ENCODE results near the gene TIAM1. TPM values are rescaled to one million over a fixed set of nuclear protein-coding genes. Genes with fewer than 3 reads are reported as not detected.
A peak's percentile ranks its signal among the peaks of the same experiment; 100 is the strongest.

The TIAM1 gene
- total and polyA plus RNA-seq, 2 of the 8 experiments (the other 6 are each of a cell fraction or from before 2014, with no cell fraction given) = 10.1 to 30.7 TPM

GRCh38 chr21:31098576-31099005, 245.5 kb downstream of the TIAM1 start:
- Histone ChIP-seq H3K27me3 (replicated peaks in 1 of 4; ENCODE audit: control insufficient read depth in 3 of 4, extremely low read depth in 1 of 4, insufficient read depth in 3 of 4, low read length in 3 of 4) (no peaks in the 10 kb centered on the region; a peak in 1 of 7 replicates), H4K20me1 (replicated peaks in 1 of 2; ENCODE audit: control insufficient read depth in 1 of 2, insufficient read depth in 2 of 2, low read length in 2 of 2) (no peaks in the 10 kb centered on the region), H2AFZ (ENCODE audit: low read length) (no peak overlapping the region), H3K4ac (replicated peaks; ENCODE audit: insufficient read length, low read depth, low read length) (no peak overlapping the region), H3K79me1 (ENCODE audit: low read depth, low read length) (no peaks in the 10 kb centered on the region), H2BK120ac (replicated peaks; ENCODE audit: low read depth, low read length) (no peak overlapping the region), H3K14ac (ENCODE audit: insufficient read length) (no peak overlapping the region), H3K9ac (replicated peaks in 1 of 4; ENCODE audit: extremely low read depth in 1 of 4, low read depth in 3 of 4, low read length in 3 of 4) (no peak overlapping the region), H3K4me2 (ENCODE audit: insufficient read depth in 1 of 2, low read depth in 2 of 2, low read length in 2 of 2) (no peak overlapping the region), H4K5ac (ENCODE audit: insufficient read length, low read depth, low read length) (no peak overlapping the region), H3K4me3 (ENCODE audit: extremely low read depth in 1 of 4, insufficient read depth in 2 of 4, low read depth in 3 of 4, low read length in 4 of 4) (no peak overlapping the region), H2BK12ac (ENCODE audit: low read depth, low read length) (peak overlapping the region; percentile 53), H3K36me3 (ENCODE audit: control insufficient read depth in 2 of 4, insufficient read depth in 4 of 4, low read length in 3 of 4) (no peaks in the 10 kb centered on the region), H2AK5ac (ENCODE audit: low read depth, low read length) (no peak overlapping the region), H2BK15ac (ENCODE audit: low read length) (0 out of 2 replicates have a peak overlapping the region, but pooled peaks have one; percentile 18), H3K18ac (ENCODE audit: extremely low read depth, low read length) (no peak overlapping the region), H3K23me2 (ENCODE audit: low read depth, low read length) (no peaks in the 10 kb centered on the region), H3K23ac (ENCODE audit: insufficient read length) (no peak overlapping the region), H2BK5ac (ENCODE audit: low read depth, low read length) (no peak overlapping the region), H3K56ac (replicated peaks; ENCODE audit: insufficient read length, low read depth, low read length) (no peak overlapping the region), H3K27ac (ENCODE audit: low read depth, low read length) (no peak overlapping the region), H4K91ac (replicated peaks; ENCODE audit: insufficient read length, low read length) (no peak overlapping the region), H3K4me1 (replicated peaks in 1 of 4; ENCODE audit: control insufficient read depth in 3 of 4, insufficient read depth in 4 of 4, low read length in 3 of 4) (peaks cover 0 to 2% (median 0%) of the 10 kb centered on the region in 4 experiments; a peak in 2 of 7 replicates), H4K8ac (ENCODE audit: extremely low read depth, insufficient read depth, low read length) (no peak overlapping the region), H3K9me3 (ENCODE audit: insufficient read depth in 2 of 2, low read depth in 1 of 2, low read length in 1 of 2) (no peaks in the 10 kb centered on the region), H2BK20ac (ENCODE audit: low read length) (0 out of 2 replicates have a peak overlapping the region, but pooled peaks have one; percentile 21), H3K79me2 (ENCODE audit: control insufficient read depth in 1 of 2, insufficient read depth in 2 of 2, low read length in 2 of 2) (no peaks in the 10 kb centered on the region)
- FAIRE-seq = peak; percentile 92
- peak; percentile 94 to 96 for TF ChIP-seq RAD21 (IDR thresholded peaks at IDR 0.05 in 1 of 2, conservative IDR thresholded peaks at IDR 0.05 in 1 of 2; ENCODE audit: low read depth in 2 of 2, low read length in 2 of 2)
- TF ChIP-seq YY1 (IDR thresholded peaks at IDR 0.05; ENCODE audit: low read depth, low read length) = 0 out of 2 replicates have a peak, but pooled peaks have one; percentile 19
- TF ChIP-seq MAX (IDR thresholded peaks at IDR 0.05) = 0 out of 2 replicates have a peak, but pooled peaks have one; percentile 28
- TF ChIP-seq, protein P1, sequence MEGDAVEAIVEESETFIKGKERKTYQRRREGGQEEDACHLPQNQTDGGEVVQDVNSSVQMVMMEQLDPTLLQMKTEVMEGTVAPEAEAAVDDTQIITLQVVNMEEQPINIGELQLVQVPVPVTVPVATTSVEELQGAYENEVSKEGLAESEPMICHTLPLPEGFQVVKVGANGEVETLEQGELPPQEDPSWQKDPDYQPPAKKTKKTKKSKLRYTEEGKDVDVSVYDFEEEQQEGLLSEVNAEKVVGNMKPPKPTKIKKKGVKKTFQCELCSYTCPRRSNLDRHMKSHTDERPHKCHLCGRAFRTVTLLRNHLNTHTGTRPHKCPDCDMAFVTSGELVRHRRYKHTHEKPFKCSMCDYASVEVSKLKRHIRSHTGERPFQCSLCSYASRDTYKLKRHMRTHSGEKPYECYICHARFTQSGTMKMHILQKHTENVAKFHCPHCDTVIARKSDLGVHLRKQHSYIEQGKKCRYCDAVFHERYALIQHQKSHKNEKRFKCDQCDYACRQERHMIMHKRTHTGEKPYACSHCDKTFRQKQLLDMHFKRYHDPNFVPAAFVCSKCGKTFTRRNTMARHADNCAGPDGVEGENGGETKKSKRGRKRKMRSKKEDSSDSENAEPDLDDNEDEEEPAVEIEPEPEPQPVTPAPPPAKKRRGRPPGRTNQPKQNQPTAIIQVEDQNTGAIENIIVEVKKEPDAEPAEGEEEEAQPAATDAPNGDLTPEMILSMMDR (IDR thresholded peaks at IDR 0.05; ENCODE audit: control extremely low read depth in 1 of 3, insufficient read depth in 1 of 3, low read depth in 1 of 3, low read length in 3 of 3) = peak; percentile 86 to 95 (median 89)
- TF ChIP-seq CREB1 (IDR thresholded peaks at IDR 0.05) = peak; percentile 52
- no peak for TF ChIP-seq POU5F1 (IDR thresholded peaks at IDR 0.05; ENCODE audit: low read depth, low read length)
- TF ChIP-seq KDM1A (IDR thresholded peaks at IDR 0.05; ENCODE audit: borderline replicate concordance, low read length) = peak; percentile 87; the same call in 1 of the 2 replicates
- no peak for TF ChIP-seq FOSL1 (IDR thresholded peaks at IDR 0.05; ENCODE audit: insufficient read depth, low read depth, low read length)
- TF ChIP-seq CBX8 (IDR thresholded peaks at IDR 0.05; ENCODE audit: borderline replicate concordance, low read depth, low read length) = no peak
- DNase-seq (ENCODE audit: low read depth in 1 of 2, low spot score in 2 of 2) = peak; percentile 36 to 91
- CTCF ChIA-PET (ENCODE audit: partially characterized antibody) = interaction anchor here (1.0 to 5.5 kb wide), 25 partner anchors 9 to 525 kb away, joined by 3 to 51 read pairs (median 4); no protein-coding TSS in a partner anchor
- 29% methylated on average over 23 of the region's 23 CpGs; no CpG with 5 or more reads in 1 of the 2 experiments for WGBS, 2 experiments (ENCODE audit: extremely low coverage in 1 of 2, insufficient coverage in 1 of 2, insufficient read length in 1 of 2, insufficient replicate concordance in 2 of 2, low coverage in 1 of 2, low lambda C conversion rate in 2 of 2, missing lambda C conversion rate in 1 of 2)
- POLR2A ChIA-PET (ENCODE audit: partially characterized antibody) = interaction anchor here (1.1 kb wide), 1 partner anchor 11 kb away, joined by 3 read pairs; no protein-coding TSS in a partner anchor
